ENCODE measurements around the gene LCN12. TPM values are rescaled to one million over a fixed set of nuclear protein-coding genes. Genes with fewer than 3 reads are reported as not detected.

The LCN12 gene
- polyA plus RNA-seq, 1 of the 3 experiments (the other 2 are of a cell fraction): 0.87 TPM

GRCh38 chr9:136925414-136926153 is 26.5 kb upstream of the LCN12 start:
- DNase-seq: no peak
- CTCF ChIA-PET: interaction anchor here (1.4 kb wide), 1 partner anchor 18 kb away, joined by 5 read pairs; the partner anchor contains the start of gene FBXW5
- Histone ChIP-seq H3F3A (replicated peaks; ENCODE audit: insufficient read depth) (no peaks in the 10 kb centered on the region), H3K4me1 (ENCODE audit: control insufficient read depth in 1 of 2, insufficient read depth in 2 of 2, low read depth in 1 of 2, low read length in 1 of 2) (peaks cover 0 to 2% of the 10 kb centered on the region in 2 experiments; a peak in 1 of 4 replicates), H3K27ac (ENCODE audit: low read depth in 2 of 2, low read length in 1 of 2) (no peak overlapping the region), H3K4me2 (no peak overlapping the region), H3K79me2 (ENCODE audit: insufficient read depth) (no peaks in the 10 kb centered on the region), H2AFZ (ENCODE audit: low read depth) (no peak overlapping the region), H4K20me1 (ENCODE audit: insufficient read depth) (no peaks in the 10 kb centered on the region), H3K9me2 (no peaks in the 10 kb centered on the region), H3K36me3 (replicated peaks in 1 of 2; ENCODE audit: control insufficient read depth in 1 of 2, insufficient read depth in 2 of 2, low read length in 1 of 2) (peaks cover 0 to 17% of the 10 kb centered on the region in 2 experiments), H3K9me3 (no peaks in the 10 kb centered on the region), H3K9ac (no peak overlapping the region), H3K27me3 (ENCODE audit: insufficient read depth) (no peaks in the 10 kb centered on the region), H3K4me3 (ENCODE audit: low read depth in 2 of 2, low read length in 1 of 2) (no peak overlapping the region)
- WGBS (ENCODE audit: low lambda C conversion rate): 90% methylated on average over 22 of the region's 33 CpGs
- TF ChIP-seq SMC3 (IDR thresholded peaks at IDR 0.05; ENCODE audit: low read depth, low read length): no peak
- TF ChIP-seq, protein P1, sequence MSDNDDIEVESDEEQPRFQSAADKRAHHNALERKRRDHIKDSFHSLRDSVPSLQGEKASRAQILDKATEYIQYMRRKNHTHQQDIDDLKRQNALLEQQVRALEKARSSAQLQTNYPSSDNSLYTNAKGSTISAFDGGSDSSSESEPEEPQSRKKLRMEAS (IDR thresholded peaks at IDR 0.05; ENCODE audit: low read depth): no peak
- no peak for TF ChIP-seq JUND (IDR thresholded peaks at IDR 0.05)
- TF ChIP-seq NFIC (IDR thresholded peaks at IDR 0.05; ENCODE audit: borderline replicate concordance): no peak
- TF ChIP-seq MXI1 (IDR thresholded peaks at IDR 0.05; ENCODE audit: low read depth, low read length): no peak
- TF ChIP-seq ELF1 (IDR thresholded peaks at IDR 0.05): no peak
- TF ChIP-seq RXRA (IDR thresholded peaks at IDR 0.05; ENCODE audit: borderline replicate concordance, low read depth): no peak
- TF ChIP-seq, protein P2, sequence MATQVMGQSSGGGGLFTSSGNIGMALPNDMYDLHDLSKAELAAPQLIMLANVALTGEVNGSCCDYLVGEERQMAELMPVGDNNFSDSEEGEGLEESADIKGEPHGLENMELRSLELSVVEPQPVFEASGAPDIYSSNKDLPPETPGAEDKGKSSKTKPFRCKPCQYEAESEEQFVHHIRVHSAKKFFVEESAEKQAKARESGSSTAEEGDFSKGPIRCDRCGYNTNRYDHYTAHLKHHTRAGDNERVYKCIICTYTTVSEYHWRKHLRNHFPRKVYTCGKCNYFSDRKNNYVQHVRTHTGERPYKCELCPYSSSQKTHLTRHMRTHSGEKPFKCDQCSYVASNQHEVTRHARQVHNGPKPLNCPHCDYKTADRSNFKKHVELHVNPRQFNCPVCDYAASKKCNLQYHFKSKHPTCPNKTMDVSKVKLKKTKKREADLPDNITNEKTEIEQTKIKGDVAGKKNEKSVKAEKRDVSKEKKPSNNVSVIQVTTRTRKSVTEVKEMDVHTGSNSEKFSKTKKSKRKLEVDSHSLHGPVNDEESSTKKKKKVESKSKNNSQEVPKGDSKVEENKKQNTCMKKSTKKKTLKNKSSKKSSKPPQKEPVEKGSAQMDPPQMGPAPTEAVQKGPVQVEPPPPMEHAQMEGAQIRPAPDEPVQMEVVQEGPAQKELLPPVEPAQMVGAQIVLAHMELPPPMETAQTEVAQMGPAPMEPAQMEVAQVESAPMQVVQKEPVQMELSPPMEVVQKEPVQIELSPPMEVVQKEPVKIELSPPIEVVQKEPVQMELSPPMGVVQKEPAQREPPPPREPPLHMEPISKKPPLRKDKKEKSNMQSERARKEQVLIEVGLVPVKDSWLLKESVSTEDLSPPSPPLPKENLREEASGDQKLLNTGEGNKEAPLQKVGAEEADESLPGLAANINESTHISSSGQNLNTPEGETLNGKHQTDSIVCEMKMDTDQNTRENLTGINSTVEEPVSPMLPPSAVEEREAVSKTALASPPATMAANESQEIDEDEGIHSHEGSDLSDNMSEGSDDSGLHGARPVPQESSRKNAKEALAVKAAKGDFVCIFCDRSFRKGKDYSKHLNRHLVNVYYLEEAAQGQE (IDR thresholded peaks at IDR 0.05; ENCODE audit: low read depth, low read length): no peak
- no peak for TF ChIP-seq RCOR1 (IDR thresholded peaks at IDR 0.05; ENCODE audit: low read length)
- no peak for TF ChIP-seq MEF2A (IDR thresholded peaks at IDR 0.05; ENCODE audit: borderline replicate concordance, low read depth)
- TF ChIP-seq, protein P3, sequence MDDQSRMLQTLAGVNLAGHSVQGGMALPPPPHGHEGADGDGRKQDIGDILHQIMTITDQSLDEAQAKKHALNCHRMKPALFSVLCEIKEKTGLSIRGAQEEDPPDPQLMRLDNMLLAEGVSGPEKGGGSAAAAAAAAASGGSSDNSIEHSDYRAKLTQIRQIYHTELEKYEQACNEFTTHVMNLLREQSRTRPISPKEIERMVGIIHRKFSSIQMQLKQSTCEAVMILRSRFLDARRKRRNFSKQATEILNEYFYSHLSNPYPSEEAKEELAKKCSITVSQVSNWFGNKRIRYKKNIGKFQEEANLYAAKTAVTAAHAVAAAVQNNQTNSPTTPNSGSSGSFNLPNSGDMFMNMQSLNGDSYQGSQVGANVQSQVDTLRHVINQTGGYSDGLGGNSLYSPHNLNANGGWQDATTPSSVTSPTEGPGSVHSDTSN (IDR thresholded peaks at IDR 0.05): no peak
- TF ChIP-seq GATA2 (CRISPR knock-in tag; IDR thresholded peaks at IDR 0.05): no peak
- no peak for TF ChIP-seq TAF1 (IDR thresholded peaks at IDR 0.05; ENCODE audit: borderline replicate concordance, low read depth, low read length)
- no peak for TF ChIP-seq CHD2 (IDR thresholded peaks at IDR 0.05; ENCODE audit: low read length, partially characterized antibody)
- TF ChIP-seq NRF1 (IDR thresholded peaks at IDR 0.05; ENCODE audit: low read depth, low read length): no peak
- no peak for TF ChIP-seq FOXM1 (IDR thresholded peaks at IDR 0.05; ENCODE audit: low read depth)
- TF ChIP-seq, protein P4, sequence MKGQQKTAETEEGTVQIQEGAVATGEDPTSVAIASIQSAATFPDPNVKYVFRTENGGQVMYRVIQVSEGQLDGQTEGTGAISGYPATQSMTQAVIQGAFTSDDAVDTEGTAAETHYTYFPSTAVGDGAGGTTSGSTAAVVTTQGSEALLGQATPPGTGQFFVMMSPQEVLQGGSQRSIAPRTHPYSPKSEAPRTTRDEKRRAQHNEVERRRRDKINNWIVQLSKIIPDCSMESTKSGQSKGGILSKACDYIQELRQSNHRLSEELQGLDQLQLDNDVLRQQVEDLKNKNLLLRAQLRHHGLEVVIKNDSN (IDR thresholded peaks at IDR 0.05; ENCODE audit: borderline replicate concordance, low read depth): no peak
- POLR2A ChIA-PET: no interaction called here

Measured in SK-N-SH (cell line).